Astrocyte (in vitro differentiated cells and primary cell): ENCODE measurements around the gene TNRC6C. TPM values are rescaled to one million over a fixed set of nuclear protein-coding genes. Genes with fewer than 3 reads are reported as not detected.

Experiments used
- DNase-seq: peaks from one replicate; pipeline ENCODE4 v3.0.0-alpha.2; 2010; ENCODE audit warnings: low read depth
- FAIRE-seq: peaks from 2 replicates; lab custom pipeline; 2011; peaks lifted over from hg19 to GRCh38; lab: Jason Lieb, UNC
- H2AFZ ChIP-seq: 2 replicates; pipeline ENCODE4 v1.6.0; 2012; ENCODE audit warnings: low read depth, low read length, inconsistent platforms
- H3K27ac ChIP-seq: 2 replicates; pipeline ENCODE4 v1.5.1; 2011; ENCODE audit warnings: low read depth, low read length, inconsistent platforms
- H3K27me3 ChIP-seq: 2 replicates; pipeline ENCODE4 v1.6.0; 2011; ENCODE audit warnings: low read length, inconsistent platforms; ENCODE audit not compliant: insufficient read depth
- H3K36me3 ChIP-seq: 2 replicates; pipeline ENCODE4 v1.5.1; 2011; ENCODE audit warnings: low read length, inconsistent platforms; ENCODE audit not compliant: insufficient read depth
- H3K4me1 ChIP-seq: 2 replicates; pipeline ENCODE4 v1.5.1; 2011; ENCODE audit warnings: low read length, inconsistent platforms; ENCODE audit not compliant: insufficient read depth
- H3K4me2 ChIP-seq: 2 replicates; pipeline ENCODE4 v1.6.0; 2012; ENCODE audit warnings: low read length, inconsistent platforms
- H3K4me3 ChIP-seq: 2 replicates; pipeline ENCODE4 v1.5.1; 2011; ENCODE audit warnings: low read depth, mild to moderate bottlenecking, low read length, inconsistent platforms; ENCODE audit not compliant: insufficient read depth
- H3K79me2 ChIP-seq: 2 replicates; pipeline ENCODE4 v1.6.0; 2012; ENCODE audit warnings: mild to moderate bottlenecking, low read length, inconsistent platforms; ENCODE audit not compliant: insufficient read depth
- H3K9ac ChIP-seq: 2 replicates; pipeline ENCODE4 v1.6.0; 2012; ENCODE audit warnings: mild to moderate bottlenecking, low read length, inconsistent platforms
- H3K9me3 ChIP-seq: 2 replicates; pipeline ENCODE4 v1.5.1; 2012; ENCODE audit warnings: low read depth, mild to moderate bottlenecking, low read length, inconsistent platforms; ENCODE audit not compliant: insufficient read depth
- H4K20me1 ChIP-seq: 2 replicates; pipeline ENCODE4 v1.6.0; 2012; ENCODE audit warnings: low read length, inconsistent platforms; ENCODE audit not compliant: insufficient read depth
- H3K27ac Mint-ChIP-seq: one replicate; pipeline ENCODE4 v1.8.0; 2021; ENCODE audit warnings: mild to moderate bottlenecking, mixed read lengths; ENCODE audit not compliant: unreplicated experiment
- H3K27me3 Mint-ChIP-seq: one replicate; pipeline ENCODE4 v1.8.0; 2021; ENCODE audit warnings: low read depth, mixed read lengths; ENCODE audit not compliant: unreplicated experiment
- H3K36me3 Mint-ChIP-seq: one replicate; pipeline ENCODE4 v1.8.0; 2021; ENCODE audit warnings: low read depth, mixed read lengths; ENCODE audit not compliant: unreplicated experiment
- H3K4me1 Mint-ChIP-seq: one replicate; pipeline ENCODE4 v1.8.0; 2021; ENCODE audit warnings: low read depth, mixed read lengths; ENCODE audit not compliant: unreplicated experiment
- H3K4me3 Mint-ChIP-seq: one replicate; pipeline ENCODE4 v1.8.0; 2021; ENCODE audit warnings: mild to moderate bottlenecking, moderate library complexity, mixed read lengths; ENCODE audit not compliant: unreplicated experiment
- H3K9me3 Mint-ChIP-seq: one replicate; pipeline ENCODE4 v1.8.0; 2021; ENCODE audit warnings: mild to moderate bottlenecking, mixed read lengths; ENCODE audit not compliant: unreplicated experiment
- EZH2 ChIP-seq: IDR thresholded peaks from 2 replicates; pipeline ENCODE4 v1.6.1; 2012; ENCODE audit warnings: mild to moderate bottlenecking, low read length, inconsistent platforms; ENCODE audit not compliant: insufficient read depth
- total RNA-seq: library from RNA; stranded (reverse); gene quantifications from 2 replicates; pipeline ENCODE4 v1.2.1, GENCODE V29; 2021
- TF ChIP-seq, protein P1 (sequence below): IDR thresholded peaks from 2 replicates; pipeline ENCODE4 v1.5.1; 2011; ENCODE audit warnings: low read depth, mild to moderate bottlenecking, inconsistent platforms, low read length, moderate library complexity; ENCODE audit not compliant: insufficient read depth

TNRC6C gene
- total RNA-seq, 1 donor from 2014 or later: 7.3 TPM

DNA sequence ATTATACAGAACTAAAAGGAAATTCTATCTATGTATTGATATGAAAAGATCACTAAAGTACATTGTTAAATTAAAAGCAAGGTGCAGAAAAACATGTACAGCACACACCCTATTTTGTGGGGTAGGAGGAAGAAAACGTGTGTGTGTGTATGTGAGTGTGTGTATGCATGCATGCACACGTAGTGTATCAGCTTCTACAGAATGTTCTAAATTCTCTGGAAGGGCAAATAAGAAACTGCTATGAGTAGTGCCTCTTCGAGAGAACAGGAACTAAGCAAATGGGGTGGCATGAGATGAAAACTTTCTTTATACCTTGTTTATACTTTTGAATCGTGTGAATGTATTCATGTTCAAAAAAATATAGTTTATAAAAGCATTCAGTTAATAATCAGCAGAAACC, 111.2 kb downstream of the TNRC6C start:
- no peaks in the 10 kb centered on the region for H3K9me3 ChIP-seq
- peaks cover 20% of the 10 kb centered on the region for H3K36me3 ChIP-seq
- TF ChIP-seq EZH2: no peak
- TF ChIP-seq, protein P1, sequence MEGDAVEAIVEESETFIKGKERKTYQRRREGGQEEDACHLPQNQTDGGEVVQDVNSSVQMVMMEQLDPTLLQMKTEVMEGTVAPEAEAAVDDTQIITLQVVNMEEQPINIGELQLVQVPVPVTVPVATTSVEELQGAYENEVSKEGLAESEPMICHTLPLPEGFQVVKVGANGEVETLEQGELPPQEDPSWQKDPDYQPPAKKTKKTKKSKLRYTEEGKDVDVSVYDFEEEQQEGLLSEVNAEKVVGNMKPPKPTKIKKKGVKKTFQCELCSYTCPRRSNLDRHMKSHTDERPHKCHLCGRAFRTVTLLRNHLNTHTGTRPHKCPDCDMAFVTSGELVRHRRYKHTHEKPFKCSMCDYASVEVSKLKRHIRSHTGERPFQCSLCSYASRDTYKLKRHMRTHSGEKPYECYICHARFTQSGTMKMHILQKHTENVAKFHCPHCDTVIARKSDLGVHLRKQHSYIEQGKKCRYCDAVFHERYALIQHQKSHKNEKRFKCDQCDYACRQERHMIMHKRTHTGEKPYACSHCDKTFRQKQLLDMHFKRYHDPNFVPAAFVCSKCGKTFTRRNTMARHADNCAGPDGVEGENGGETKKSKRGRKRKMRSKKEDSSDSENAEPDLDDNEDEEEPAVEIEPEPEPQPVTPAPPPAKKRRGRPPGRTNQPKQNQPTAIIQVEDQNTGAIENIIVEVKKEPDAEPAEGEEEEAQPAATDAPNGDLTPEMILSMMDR: no peak
- H3K9me3 Mint-ChIP-seq: no peaks in the 10 kb centered on the region
- no peaks in the 10 kb centered on the region for H4K20me1 ChIP-seq
- no peaks in the 10 kb centered on the region for H3K79me2 ChIP-seq
- FAIRE-seq (no peak), DNase-seq (no peak)
- H3K27me3 Mint-ChIP-seq: no peaks in the 10 kb centered on the region
- no peaks in the 10 kb centered on the region for H3K27me3 ChIP-seq
- no peak overlapping the region for H3K4me3 Mint-ChIP-seq
- no peaks in the 10 kb centered on the region for H3K4me1 ChIP-seq
- no peak overlapping the region for H2AFZ ChIP-seq
- H3K27ac Mint-ChIP-seq: no peak overlapping the region
- no peak overlapping the region for H3K4me3 ChIP-seq
- no peaks in the 10 kb centered on the region for H3K4me1 Mint-ChIP-seq
- H3K27ac ChIP-seq: no peak overlapping the region
- peaks cover 8% of the 10 kb centered on the region for H3K36me3 Mint-ChIP-seq
- no peak overlapping the region for H3K4me2 ChIP-seq
- H3K9ac ChIP-seq: no peak overlapping the region

DNA sequence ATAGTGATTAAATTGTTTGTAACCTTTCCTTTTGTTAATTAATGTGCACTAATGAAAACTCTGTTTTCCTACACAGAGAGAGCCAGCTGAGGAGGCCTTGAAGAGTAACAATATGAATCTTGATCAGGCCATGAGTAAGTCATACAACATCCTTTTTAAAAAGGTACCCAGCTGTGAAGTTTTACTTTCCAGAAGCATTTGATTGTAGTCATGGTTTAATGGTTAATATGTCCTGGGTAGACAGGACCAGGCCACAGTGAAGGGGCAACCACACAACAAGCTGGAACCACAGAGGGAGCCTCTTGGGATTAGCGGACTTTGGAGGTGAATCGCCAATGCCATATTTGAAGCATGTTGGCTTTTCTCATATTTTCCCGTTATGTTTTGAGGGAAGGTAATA, 114.5 kb downstream of the TNRC6C start:
- FAIRE-seq (no peak), DNase-seq (no peak)
- Histone ChIP-seq H3K27me3 (no peaks in the 10 kb centered on the region), H3K79me2 (no peaks in the 10 kb centered on the region), H3K4me1 (no peaks in the 10 kb centered on the region), H3K27ac (no peak overlapping the region), H3K4me2 (no peak overlapping the region), H4K20me1 (no peaks in the 10 kb centered on the region), H3K4me3 (no peak overlapping the region), H3K9ac (no peak overlapping the region), H2AFZ (no peak overlapping the region), H3K36me3 (peaks cover 22% of the 10 kb centered on the region), H3K9me3 (no peaks in the 10 kb centered on the region)
- Mint-ChIP-seq H3K4me3 (no peak overlapping the region), H3K36me3 (peaks cover 18% of the 10 kb centered on the region), H3K27me3 (no peaks in the 10 kb centered on the region), H3K9me3 (no peaks in the 10 kb centered on the region), H3K4me1 (no peaks in the 10 kb centered on the region), H3K27ac (no peak overlapping the region)
- no peak for TF ChIP-seq EZH2
- TF ChIP-seq, protein P1: no peak

DNA sequence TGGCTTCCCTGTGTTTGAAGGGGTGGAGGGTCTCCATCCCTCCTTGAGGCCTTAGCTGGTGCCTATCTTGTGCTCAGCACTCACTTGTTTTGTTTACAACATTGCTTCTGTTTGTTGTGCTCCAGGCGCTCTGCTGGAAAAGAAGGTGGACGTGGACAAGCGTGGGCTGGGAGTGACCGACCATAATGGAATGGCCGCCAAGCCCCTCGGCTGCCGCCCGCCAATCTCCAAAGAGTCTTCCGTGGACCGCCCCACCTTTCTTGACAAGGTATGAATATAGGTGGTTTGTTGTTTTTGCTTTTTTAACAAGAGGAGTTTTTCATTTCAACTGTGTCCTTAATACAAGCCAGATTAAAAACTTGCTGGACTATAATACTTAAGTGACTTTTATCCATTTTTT, 116.5 kb downstream of the TNRC6C start:
- H4K20me1 ChIP-seq: no peaks in the 10 kb centered on the region
- H3K79me2 ChIP-seq: no peaks in the 10 kb centered on the region
- H3K4me2 ChIP-seq: no peak overlapping the region
- H3K36me3 Mint-ChIP-seq: peaks cover 19% of the 10 kb centered on the region
- H3K9me3 ChIP-seq: no peaks in the 10 kb centered on the region
- no peak overlapping the region for H3K4me3 ChIP-seq
- no peaks in the 10 kb centered on the region for H3K4me1 Mint-ChIP-seq
- no peaks in the 10 kb centered on the region for H3K4me1 ChIP-seq
- H2AFZ ChIP-seq: no peak overlapping the region
- TF ChIP-seq, protein P1: no peak
- TF ChIP-seq EZH2: no peak
- no peak overlapping the region for H3K27ac Mint-ChIP-seq
- H3K27me3 Mint-ChIP-seq: no peaks in the 10 kb centered on the region
- H3K27ac ChIP-seq: no peak overlapping the region
- H3K36me3 ChIP-seq: peaks cover 22% of the 10 kb centered on the region
- FAIRE-seq (no peak), DNase-seq (no peak)
- H3K27me3 ChIP-seq: no peaks in the 10 kb centered on the region
- no peak overlapping the region for H3K4me3 Mint-ChIP-seq
- no peaks in the 10 kb centered on the region for H3K9me3 Mint-ChIP-seq
- no peak overlapping the region for H3K9ac ChIP-seq
